SU-DHL-6 (cell line): Measurements from ENCODE around the gene SMLR1.

Experiments
- EZH2phosphoT487 ChIP-seq: fragments of 200-600 bp; sonication (generic), shearing (Covaris generic); conservative IDR thresholded peaks from 2 replicates; pipeline ENCODE4 v1.6.1; 2018; ENCODE audit warnings: mild to moderate bottlenecking, antibody characterized with exemption, low read length, moderate library complexity, mixed read lengths
- TF ChIP-seq, protein P1 (sequence below): fragments of 200-600 bp; sonication (generic); IDR thresholded peaks from one replicate; pipeline ENCODE4 v1.5.1; 2017; ENCODE audit warnings: antibody characterized with exemption, mild to moderate bottlenecking, low read length, moderate library complexity; ENCODE audit not compliant: insufficient read depth, poor library complexity, severe bottlenecking

DNA sequence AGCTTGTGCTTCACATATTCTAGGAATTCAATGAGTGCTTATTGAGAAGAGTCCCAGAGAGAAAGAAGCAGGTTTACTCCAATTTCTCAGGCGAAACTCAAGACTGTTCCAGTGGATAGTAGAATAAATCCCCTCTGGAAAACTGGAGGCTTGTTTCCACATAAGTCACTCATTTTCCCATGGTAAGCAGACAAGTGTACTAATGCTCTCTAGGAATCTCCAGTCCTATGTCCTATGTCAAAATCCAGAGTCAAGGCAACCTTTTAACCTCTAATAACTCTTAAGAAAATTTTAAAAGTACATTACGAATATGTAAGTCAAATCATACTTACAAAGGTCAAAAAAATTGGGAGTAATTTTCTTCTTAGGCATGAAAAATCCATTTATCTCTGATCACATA, 35.2 kb downstream of the SMLR1 start:
- TF ChIP-seq, protein P1, sequence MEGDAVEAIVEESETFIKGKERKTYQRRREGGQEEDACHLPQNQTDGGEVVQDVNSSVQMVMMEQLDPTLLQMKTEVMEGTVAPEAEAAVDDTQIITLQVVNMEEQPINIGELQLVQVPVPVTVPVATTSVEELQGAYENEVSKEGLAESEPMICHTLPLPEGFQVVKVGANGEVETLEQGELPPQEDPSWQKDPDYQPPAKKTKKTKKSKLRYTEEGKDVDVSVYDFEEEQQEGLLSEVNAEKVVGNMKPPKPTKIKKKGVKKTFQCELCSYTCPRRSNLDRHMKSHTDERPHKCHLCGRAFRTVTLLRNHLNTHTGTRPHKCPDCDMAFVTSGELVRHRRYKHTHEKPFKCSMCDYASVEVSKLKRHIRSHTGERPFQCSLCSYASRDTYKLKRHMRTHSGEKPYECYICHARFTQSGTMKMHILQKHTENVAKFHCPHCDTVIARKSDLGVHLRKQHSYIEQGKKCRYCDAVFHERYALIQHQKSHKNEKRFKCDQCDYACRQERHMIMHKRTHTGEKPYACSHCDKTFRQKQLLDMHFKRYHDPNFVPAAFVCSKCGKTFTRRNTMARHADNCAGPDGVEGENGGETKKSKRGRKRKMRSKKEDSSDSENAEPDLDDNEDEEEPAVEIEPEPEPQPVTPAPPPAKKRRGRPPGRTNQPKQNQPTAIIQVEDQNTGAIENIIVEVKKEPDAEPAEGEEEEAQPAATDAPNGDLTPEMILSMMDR: no peak
- TF ChIP-seq EZH2phosphoT487: no peak
